GM12878 (cell line): ENCODE results near the gene PCED1B. TPM values are rescaled to one million over a fixed set of nuclear protein-coding genes. Genes with fewer than 3 reads are reported as not detected.

ENCODE experiments used
- ATAC-seq: fragments of 200-7000 bp; cut with Tn5 transposase; 3 replicates; pipeline ENCODE4 v1.9.1; 2020; ENCODE audit warnings: mild to moderate bottlenecking, moderate library complexity
- BruUV-seq: library from RNA; stranded (reverse); fragments of 400-500 nt; replicated peaks from 2 replicates; lab custom pipeline; 2021; lab: Mats Ljungman, UMichigan
- CTCF ChIA-PET: fragments of 300-600 bp; sonication (Branson Sonifier 250); formaldehyde crosslinking; extraction: SDS; loops from one replicate; lab custom pipeline; 2021; ENCODE audit warnings: inconsistent platforms; lab: Yijun Ruan, JAX
- POLR2A ChIA-PET: fragments of 350-600 bp; formaldehyde crosslinking; extraction: SDS; loops from one replicate; lab custom pipeline; 2021; ENCODE audit warnings: inconsistent platforms; lab: Charles Lee
- RAD21 ChIA-PET: fragments of 300-600 bp; sonication (Branson Sonifier 250); formaldehyde crosslinking; loops from one replicate; lab custom pipeline; 2023; ENCODE audit warnings: antibody characterized with exemption; ENCODE audit not compliant: unreplicated experiment; lab: Charles Lee
- SMC1A ChIA-PET: fragments of 300-600 bp; sonication (Branson Sonifier 250); formaldehyde crosslinking; loops from one replicate; lab custom pipeline; 2023; ENCODE audit not compliant: unreplicated experiment, uncharacterized antibody; lab: Charles Lee
- DNase-seq: peaks from one replicate; pipeline ENCODE4 v3.0.0-alpha.2; 2011; ENCODE audit warnings: low read depth, low spot score
- FAIRE-seq: peaks from 3 replicates; lab custom pipeline; 2011; peaks lifted over from hg19 to GRCh38; lab: Jason Lieb, UNC
- H2AFZ ChIP-seq: 2 replicates; pipeline ENCODE4 v1.6.0; 2011; ENCODE audit warnings: low read depth, low read length, control low read depth; ENCODE audit not compliant: control insufficient read depth
- H3K27ac ChIP-seq: 2 replicates; pipeline ENCODE4 v1.5.1; 2011; ENCODE audit warnings: control low read depth; ENCODE audit not compliant: control insufficient read depth, insufficient read depth
- H3K27me3 ChIP-seq, 2 experiments: replicated peaks in 1 of 2; 2 replicates each; pipeline versions ENCODE4 v1.6.0 to v1.6.1; 2011; ENCODE audit warnings: low read length in 1 of 2; ENCODE audit not compliant: control insufficient read depth in 2 of 2, insufficient read depth in 2 of 2
- H3K36me3 ChIP-seq, 2 experiments: 2 replicates each; pipeline ENCODE4 v1.5.1; 2011; ENCODE audit warnings: low read length in 1 of 2; ENCODE audit not compliant: control insufficient read depth in 2 of 2, insufficient read depth in 2 of 2
- H3K4me1 ChIP-seq: 2 replicates; pipeline ENCODE4 v1.6.1; 2011; ENCODE audit warnings: mild to moderate bottlenecking, low read length, moderate library complexity, mixed read lengths; ENCODE audit not compliant: control insufficient read depth, insufficient read depth
- H3K4me2 ChIP-seq: 2 replicates; pipeline ENCODE4 v1.6.0; 2011; ENCODE audit warnings: control low read depth; ENCODE audit not compliant: control insufficient read depth, insufficient read depth
- H3K4me3 ChIP-seq: fragments of 200-600 bp; sonication (generic); 2 replicates; pipeline ENCODE4 v1.5.1; 2016
- H3K79me2 ChIP-seq: 2 replicates; pipeline ENCODE4 v1.6.0; 2011; ENCODE audit warnings: low read length; ENCODE audit not compliant: control insufficient read depth, insufficient read depth
- H3K9ac ChIP-seq: 2 replicates; pipeline ENCODE4 v1.8.0; 2011; ENCODE audit warnings: low read length, control low read depth, mixed read lengths; ENCODE audit not compliant: control insufficient read depth, insufficient read depth
- H3K9me3 ChIP-seq: replicated peaks from 3 replicates; pipeline ENCODE4 v1.5.1; 2011; ENCODE audit warnings: mild to moderate bottlenecking, low read length; ENCODE audit not compliant: control insufficient read depth, insufficient read depth
- H4K20me1 ChIP-seq: 2 replicates; pipeline ENCODE4 v1.6.0; 2011; ENCODE audit not compliant: control insufficient read depth, insufficient read depth
- ATF7 ChIP-seq: fragments of 450-650 bp; IDR thresholded peaks from 2 replicates; pipeline ENCODE4 v1.6.1; 2016; ENCODE audit warnings: low read depth, mild to moderate bottlenecking
- BCL3 ChIP-seq: IDR thresholded peaks from 2 replicates; pipeline ENCODE4 v1.6.1; 2011; ENCODE audit warnings: borderline replicate concordance, low read depth, mild to moderate bottlenecking, moderate library complexity, low read length; ENCODE audit not compliant: insufficient read depth, poor library complexity, severe bottlenecking
- CREB1 ChIP-seq: IDR thresholded peaks from 2 replicates; pipeline ENCODE4 v1.6.1; 2012; ENCODE audit warnings: low read depth, mild to moderate bottlenecking, inconsistent platforms
- CTCF ChIP-seq, 3 experiments: IDR thresholded peaks in 2 of 3; conservative IDR thresholded peaks in 1 of 3; 2 replicates each; pipeline ENCODE4 v1.5.1; 2011; ENCODE audit warnings: low read depth in 3 of 3, low read length in 3 of 3, mild to moderate bottlenecking in 3 of 3, control low read depth in 2 of 3, moderate library complexity in 2 of 3, inconsistent platforms in 1 of 3, mixed read lengths in 1 of 3; ENCODE audit not compliant: control insufficient read depth in 2 of 3, insufficient read depth in 1 of 3; ENCODE audit errors: extremely low read depth in 1 of 3
- EP300 ChIP-seq, 2 experiments: fragments of 150-350 bp in 1 of 2; IDR thresholded peaks; 2 replicates each; pipeline ENCODE4 v1.6.1; 2011 to 2012; ENCODE audit warnings: low read depth in 2 of 2, low read length in 2 of 2, borderline replicate concordance in 1 of 2, improper control_type of control experiment in 1 of 2, inconsistent platforms in 1 of 2; ENCODE audit not compliant: control insufficient read depth in 1 of 2
- MTA2 ChIP-seq: fragments of 450-650 bp; IDR thresholded peaks from 2 replicates; pipeline ENCODE4 v1.6.1; 2016; ENCODE audit warnings: low read depth, mild to moderate bottlenecking, moderate library complexity
- NFIC ChIP-seq: IDR thresholded peaks from 2 replicates; pipeline ENCODE4 v1.6.1; 2012; ENCODE audit warnings: low read depth, mild to moderate bottlenecking, inconsistent platforms, low read length, moderate library complexity
- PAX5 ChIP-seq: IDR thresholded peaks from 2 replicates; pipeline ENCODE4 v1.6.1; 2011; ENCODE audit warnings: low read depth, low read length, borderline replicate concordance
- PKNOX1 ChIP-seq: fragments of 450-650 bp; IDR thresholded peaks from 2 replicates; pipeline ENCODE4 v1.6.1; 2016; ENCODE audit warnings: mild to moderate bottlenecking
- RCOR1 ChIP-seq: conservative IDR thresholded peaks from 2 replicates; pipeline ENCODE4 v1.6.1; 2012; ENCODE audit warnings: low read depth, low read length, improper control_type of control experiment
- SMARCA5 ChIP-seq: fragments of 450-650 bp; IDR thresholded peaks from 2 replicates; pipeline ENCODE4 v1.6.1; 2017; ENCODE audit warnings: mild to moderate bottlenecking
- SPI1 ChIP-seq: IDR thresholded peaks from 2 replicates; pipeline ENCODE4 v1.6.1; 2011; ENCODE audit warnings: low read depth, mild to moderate bottlenecking, low read length, moderate library complexity, borderline replicate concordance; ENCODE audit not compliant: insufficient read depth
- USF2 ChIP-seq: IDR thresholded peaks from 2 replicates; pipeline ENCODE4 v1.6.1; 2011; ENCODE audit warnings: low read depth, low read length, improper control_type of control experiment, borderline replicate concordance
- ZNF622 ChIP-seq: fragments of 450-650 bp; IDR thresholded peaks from 2 replicates; pipeline ENCODE4 v1.6.1; 2017; ENCODE audit warnings: mild to moderate bottlenecking, inconsistent platforms
- ZSCAN29 ChIP-seq: fragments of 450-650 bp; IDR thresholded peaks from 2 replicates; pipeline ENCODE4 v1.6.1; 2017; ENCODE audit warnings: mild to moderate bottlenecking, moderate library complexity
- WGBS: methylation state at CpG from one replicate; pipeline ENCODE4 v1.1.6; 2016; ENCODE audit warnings: low lambda C conversion rate; ENCODE audit not compliant: insufficient replicate concordance, insufficient coverage; ENCODE audit errors: missing lambda C conversion rate; 5-methylcytosine and 5-hydroxymethylcytosine counted together
- in situ Hi-C: fragments of 300-500 bp; cut with MboI; formaldehyde crosslinking; loops from 9 replicates; pipeline ENCODE4 v1.14.3; 2018; ENCODE audit warnings: mixed read lengths
- intact Hi-C: fragments of 100-400 bp; cut with micrococcal nuclease; formaldehyde crosslinking; loops from one replicate; pipeline ENCODE4 v1.14.2; 2022; ENCODE audit not compliant: unreplicated experiment
- polyA plus RNA-seq, 11 experiments: library from polyadenylated mRNA; depleted of rRNA in 4 of 11; unstranded in 6 of 11; stranded (reverse) in 5 of 11; fragments of >200 nt; fragmentation: Nextera tagmentation in 4 of 11; fragmentation: Illumina TruSeq in 1 of 11; extraction: Ambion mirVana in 4 of 11; extraction: Trizol in 1 of 11; gene quantifications; 1 replicate in 1 of 11; 2 replicates in 10 of 11; pipeline versions ENCODE4 v1.2.1 to v1.2.3, GENCODE V29; 2011 to 2016; ENCODE audit warnings: inconsistent platforms in 2 of 11, missing spikeins in 2 of 11, low read depth in 1 of 11
- total RNA-seq, 4 experiments: library from RNA; depleted of rRNA in 3 of 4; stranded (reverse); fragments of >200 nt in 3 of 4; fragmentation: Illumina TruSeq in 1 of 4; extraction: Trizol in 1 of 4; gene quantifications; 2 replicates each; pipeline versions ENCODE4 v1.2.1 to v1.2.3, GENCODE V29; 2013 to 2021

Gene PCED1B
- total and polyA plus RNA-seq, 10 of the 15 experiments (the other 5 are each of a cell fraction or from before 2014, with no cell fraction given), result 0.80 to 8.8 (median 3.0) TPM

- 0 out of 2 replicates have a peak, but pooled peaks have one; percentile 22 for TF ChIP-seq RCOR1
- TF ChIP-seq USF2, result peak; percentile 60; the same call in 1 of the 2 replicates
- peak; percentile 79 for TF ChIP-seq SPI1
- TF ChIP-seq EP300 (IDR thresholded peaks at IDR 0.05; ENCODE audit: borderline replicate concordance in 1 of 2, control insufficient read depth in 1 of 2, low read depth in 2 of 2, low read length in 2 of 2), result peak in 1 of 2 experiments; percentile 17; a peak in 1 of 4 replicates
- TF ChIP-seq SMARCA5, result peak; percentile 26; the same call in 1 of the 2 replicates
Observed at GRCh38 chr12:47207340-47207717, 127.9 kb downstream of the PCED1B start (continued).

GRCh38 chr12:47207829-47208248, 128.4 kb downstream of the PCED1B start:
- peaks cover 21% of the 10 kb centered on the region for H3K4me1 ChIP-seq
- peak; percentile 73 for FAIRE-seq
- 0% methylated on average over 3 of the region's 3 CpGs for WGBS
- H3K36me3 ChIP-seq, result no peaks in the 10 kb centered on the region
- no peaks in the 10 kb centered on the region for H3K27me3 ChIP-seq
- H3K9me3 ChIP-seq, result no peaks in the 10 kb centered on the region
- H3K27ac ChIP-seq, result peak overlapping the region; percentile 66
- intact Hi-C loops (no loop called here), in situ Hi-C loops (no loop called here)
- no peaks in the 10 kb centered on the region for H3K79me2 ChIP-seq
- ATAC-seq, result peak; percentile 84
- DNase-seq, result peak; percentile 66
- H3K4me3 ChIP-seq, result no peak overlapping the region; the same call in 1 of the 2 replicates
- ChIA-PET CTCF (interaction anchor here (0.7 to 2.8 kb wide), 13 partner anchors 8 to 1249 kb away, joined by 3 to 26 read pairs (median 5); no protein-coding TSS in a partner anchor), POLR2A (interaction anchor here (0.6 to 2.8 kb wide), 9 partner anchors 8 to 844 kb away, joined by 3 to 36 read pairs (median 4); no protein-coding TSS in a partner anchor), SMC1A (interaction anchor here (0.7 to 3.8 kb wide), 18 partner anchors 8 to 502 kb away, joined by 3 to 54 read pairs (median 5); no protein-coding TSS in a partner anchor), RAD21 (interaction anchor here (0.8 to 3.6 kb wide), 20 partner anchors 10 to 1222 kb away, joined by 3 to 98 read pairs (median 4); partner anchors contain the start of gene RPAP3)
- no peak overlapping the region for H3K9ac ChIP-seq
- H2AFZ ChIP-seq, result peak overlapping the region; percentile 41; the same call in 1 of the 2 replicates
- BruUV-seq, result no TSS peak
- H3K4me2 ChIP-seq, result peak overlapping the region; percentile 71
- H4K20me1 ChIP-seq, result no peaks in the 10 kb centered on the region
- TF ChIP-seq CTCF (IDR thresholded peaks at IDR 0.05 in 2 of 3, conservative IDR thresholded peaks at IDR 0.05 in 1 of 3; ENCODE audit: control insufficient read depth in 2 of 3, extremely low read depth in 1 of 3, insufficient read depth in 1 of 3, low read depth in 3 of 3, low read length in 3 of 3) (no peak), ZSCAN29 (no peak), ZNF622 (no peak), BCL3 (no peak), PAX5 (no peak), MTA2 (peak; percentile 69; the same call in 1 of the 2 replicates), CREB1 (no peak), PKNOX1 (peak; percentile 88), USF2 (no peak), NFIC (peak; percentile 71), ATF7 (0 out of 2 replicates have a peak, but pooled peaks have one; percentile 18)
